Kidney epithelial cell (primary cell): ENCODE data around the gene SAXO2. TPM values are rescaled to one million over a fixed set of nuclear protein-coding genes. Genes with fewer than 3 reads are reported as not detected.
"Not testable (repeated sequence)": the region's sequence is repeated elsewhere in the genome, so short reads cannot be mapped to it uniquely, and the experiment has no call there.

Source experiments
- DNase-seq: peaks from one replicate; pipeline ENCODE4 v3.0.0-alpha.2; 2010; ENCODE audit warnings: low read depth
- H3K27me3 ChIP-seq: 2 replicates; pipeline ENCODE4 v1.6.0; 2011; ENCODE audit warnings: low read length; ENCODE audit not compliant: control insufficient read depth, insufficient read depth
- H3K36me3 ChIP-seq: 2 replicates; pipeline ENCODE4 v1.5.1; 2011; ENCODE audit warnings: low read length; ENCODE audit not compliant: control insufficient read depth, insufficient read depth
- H3K4me3 ChIP-seq: 2 replicates; pipeline ENCODE4 v1.5.1; 2011; ENCODE audit warnings: low read depth, mild to moderate bottlenecking, control low read depth, low read length
- CTCF ChIP-seq: IDR thresholded peaks from 2 replicates; pipeline ENCODE4 v1.5.1; 2011; ENCODE audit warnings: mild to moderate bottlenecking, moderate library complexity, low read length, control low read depth, inconsistent platforms; ENCODE audit not compliant: insufficient read depth, poor library complexity, severe bottlenecking
- total RNA-seq: library from RNA; depleted of rRNA; stranded (reverse); fragments of >200 nt; gene quantifications from 2 replicates; pipeline ENCODE4 v1.2.3, GENCODE V29; 2015

The SAXO2 gene
- 0.79 and 0.96 TPM in 2 replicates for total RNA-seq

- H3K27me3 ChIP-seq: no peaks in the 10 kb centered on the region
- peak; percentile 34 for DNase-seq
- TF ChIP-seq CTCF: no peak
- H3K4me3 ChIP-seq: peak within 1 kb of the TSS; percentile 75
- H3K36me3 ChIP-seq: no peaks in the 10 kb centered on the region
Observed at GRCh38 chr15:82262422-82263026, at the start of gene SAXO2, which contains the start of gene EFL1. SAXO2 (plus strand) TSS chr15:82262818; CDS start chr15:82262880, 62 bp downstream. EFL1 (minus strand) TSS chr15:82262734; CDS start chr15:82261778, 956 bp downstream.

- not testable (repeated sequence) for DNase-seq, H3K36me3 ChIP-seq, H3K4me3 ChIP-seq, H3K27me3 ChIP-seq
Observed at GRCh38 chr15:82216092-82216491, 46.5 kb upstream of the SAXO2 start.

GRCh38 chr15:82221535-82221934, 41.1 kb upstream of the SAXO2 start:
- TF ChIP-seq CTCF: peak; percentile 28
- H3K4me3 ChIP-seq, DNase-seq, H3K36me3 ChIP-seq, H3K27me3 ChIP-seq: not testable (repeated sequence)

GRCh38 chr15:82228750-82229149, 33.9 kb upstream of the SAXO2 start:
- DNase-seq: no peak
- no peak for TF ChIP-seq CTCF
- Histone ChIP-seq H3K4me3 (no peak overlapping the region), H3K36me3 (no peaks in the 10 kb centered on the region), H3K27me3 (no peaks in the 10 kb centered on the region)

GRCh38 chr15:82231233-82231632, 31.4 kb upstream of the SAXO2 start:
- Histone ChIP-seq H3K36me3 (no peaks in the 10 kb centered on the region), H3K4me3 (no peak overlapping the region), H3K27me3 (no peaks in the 10 kb centered on the region)
- DNase-seq: no peak
- no peak for TF ChIP-seq CTCF

- no peaks in the 10 kb centered on the region for H3K36me3 ChIP-seq
- TF ChIP-seq CTCF: no peak
- H3K4me3 ChIP-seq: no peak overlapping the region
- no peak for DNase-seq
- no peaks in the 10 kb centered on the region for H3K27me3 ChIP-seq
Observed at GRCh38 chr15:82231842-82232241, 30.8 kb upstream of the SAXO2 start.

- DNase-seq, H3K36me3 ChIP-seq, H3K4me3 ChIP-seq: not testable (repeated sequence)
Observed at GRCh38 chr15:82237944-82238534, 24.6 kb upstream of the SAXO2 start.

More at GRCh38 chr15:82237944-82238534, 24.6 kb upstream of the SAXO2 start:
- H3K27me3 ChIP-seq: not testable (repeated sequence)
